ENCODE measurements around the gene SPATA46.

Gene SPATA46

GRCh38 chr1:162351246-162351842 lies 25.3 kb downstream of the SPATA46 start:
- DNase-seq: no peak

DNA sequence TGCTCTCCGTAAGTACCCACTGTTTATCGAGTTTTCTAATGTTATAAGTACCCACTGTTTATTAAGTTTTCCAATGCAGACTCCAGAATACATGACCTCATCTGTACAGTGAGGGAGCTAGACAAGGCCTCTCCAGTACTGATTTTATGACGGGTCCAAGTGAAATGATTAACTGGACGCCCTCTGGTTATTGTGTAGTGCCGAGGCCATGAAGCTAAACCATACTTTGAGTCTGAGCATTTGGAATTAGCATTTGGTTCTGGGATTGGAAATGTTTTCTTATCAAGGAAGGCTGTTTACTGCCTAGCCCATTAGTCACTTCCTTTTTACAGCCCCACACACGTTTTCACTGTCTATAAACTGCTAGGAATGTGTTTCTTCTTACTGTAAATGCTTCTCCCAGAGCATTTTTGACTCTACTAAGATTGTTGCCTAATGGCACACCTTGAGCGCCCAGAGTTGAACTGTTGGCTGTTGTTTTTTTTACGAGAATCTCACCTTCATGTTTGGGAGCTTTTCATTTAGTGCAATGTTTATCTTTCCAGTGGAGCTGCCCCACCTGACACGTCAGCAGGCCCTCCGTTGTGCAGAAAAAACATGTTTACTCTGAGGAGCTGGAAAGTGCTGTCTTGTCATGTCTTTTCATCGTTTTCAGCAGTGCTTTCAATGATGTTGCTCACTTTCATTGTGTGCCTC lies 26.9 kb downstream of the SPATA46 start:
- DNase-seq: no peak

DNA sequence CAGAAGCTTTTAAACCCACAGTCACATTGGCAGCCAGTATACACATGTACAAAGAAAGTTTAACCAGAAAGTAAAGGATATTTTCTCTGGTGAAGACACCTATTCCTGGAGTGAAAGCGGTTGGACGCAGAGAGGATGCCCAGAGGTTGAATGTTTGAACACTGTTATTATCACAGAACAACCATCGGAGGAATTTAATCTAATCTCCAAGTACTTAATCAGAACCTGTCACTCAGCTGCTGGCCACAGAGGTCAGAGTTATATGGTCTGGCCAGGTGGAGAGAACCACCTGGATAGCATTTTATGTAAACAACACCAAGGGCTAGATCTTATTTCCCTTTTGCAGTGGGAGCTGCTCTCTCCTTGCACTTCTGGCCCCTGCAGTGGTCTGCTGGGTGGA lies 29.4 kb downstream of the SPATA46 start:
- no peak for DNase-seq

GRCh38 chr1:162343470-162343869 lies 33.2 kb downstream of the SPATA46 start:
- DNase-seq: no peak

DNA sequence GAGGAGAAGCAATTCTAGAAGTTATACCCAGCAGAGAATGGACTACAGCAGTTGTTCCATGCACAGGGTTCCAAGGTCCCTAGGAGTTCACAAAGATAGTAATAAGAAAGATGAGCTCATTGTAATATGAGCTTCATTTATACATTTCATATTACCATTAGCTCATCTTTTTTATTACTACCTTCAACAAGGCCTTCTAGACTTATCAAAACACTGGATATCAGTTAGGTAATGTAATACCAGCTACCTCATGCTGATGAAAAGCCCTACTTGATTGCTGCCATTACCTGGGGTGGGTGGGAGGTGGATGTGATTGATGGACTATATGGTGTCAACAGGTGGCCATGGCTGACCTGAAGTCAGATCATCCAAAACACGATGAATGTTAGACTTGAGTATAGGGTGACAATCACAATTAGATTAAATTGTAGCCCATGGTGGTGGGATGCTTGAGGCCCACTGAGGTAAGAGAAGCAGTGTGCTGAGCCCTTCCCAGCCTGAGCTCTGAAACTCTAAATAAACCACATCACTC lies 34.1 kb downstream of the SPATA46 start:
- DNase-seq: no peak

DNA sequence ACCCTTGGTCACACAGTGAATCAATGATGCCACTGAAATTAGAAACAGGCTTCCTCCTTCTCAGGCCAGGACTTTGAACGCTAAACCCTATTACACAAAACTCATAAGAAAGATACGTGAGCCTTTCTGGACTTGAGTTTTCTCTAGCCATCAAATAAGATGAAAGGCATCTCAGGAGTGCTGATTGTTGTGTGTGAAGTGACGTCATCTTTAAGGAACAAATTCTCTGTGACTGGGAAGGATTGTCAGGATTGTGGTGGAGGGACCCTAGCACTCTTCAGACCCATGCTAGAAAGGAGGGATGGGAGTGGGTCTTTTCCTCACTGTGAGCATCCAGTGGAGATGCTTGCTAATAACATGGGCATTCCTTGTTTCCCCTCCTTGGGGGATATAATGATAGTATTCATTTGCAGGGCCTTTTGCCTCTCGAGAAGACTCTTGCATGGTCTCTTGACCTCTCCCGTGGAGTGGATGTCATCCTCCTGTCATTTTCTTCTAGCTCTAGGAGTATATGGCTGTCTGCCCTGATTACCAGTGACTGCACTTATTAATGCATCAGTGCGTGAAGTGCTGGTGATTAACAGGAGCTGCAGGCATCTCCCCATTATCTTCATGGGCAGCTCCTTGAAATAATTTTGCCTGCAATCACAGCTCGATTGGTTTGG lies 39.9 kb downstream of the SPATA46 start:
- DNase-seq: no peak

- DNase-seq: no peak
Observed at GRCh38 chr1:162335126-162335525, 41.5 kb downstream of the SPATA46 start.

DNA sequence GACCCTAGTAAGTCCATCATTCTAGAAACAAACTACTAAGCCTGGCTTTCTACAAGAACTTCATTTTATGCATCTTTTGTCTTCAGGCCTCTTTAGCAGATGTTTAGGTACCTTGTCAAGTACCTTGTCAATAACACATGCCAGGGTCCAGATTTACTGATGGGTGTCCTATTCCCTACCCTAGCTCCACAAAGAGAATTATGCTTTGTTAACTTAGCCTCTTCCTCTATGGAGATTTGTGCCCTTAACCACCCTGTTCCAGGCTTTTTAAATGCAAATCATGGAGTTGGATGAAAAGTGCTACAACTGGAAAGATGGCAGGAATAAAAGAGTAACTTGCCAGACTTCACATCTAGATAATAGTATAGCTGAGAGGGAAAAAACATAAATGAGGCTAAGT lies 42.7 kb downstream of the SPATA46 start:
- DNase-seq: no peak

- no peak for DNase-seq
Observed at GRCh38 chr1:162329826-162330225, 46.8 kb downstream of the SPATA46 start.

DNA sequence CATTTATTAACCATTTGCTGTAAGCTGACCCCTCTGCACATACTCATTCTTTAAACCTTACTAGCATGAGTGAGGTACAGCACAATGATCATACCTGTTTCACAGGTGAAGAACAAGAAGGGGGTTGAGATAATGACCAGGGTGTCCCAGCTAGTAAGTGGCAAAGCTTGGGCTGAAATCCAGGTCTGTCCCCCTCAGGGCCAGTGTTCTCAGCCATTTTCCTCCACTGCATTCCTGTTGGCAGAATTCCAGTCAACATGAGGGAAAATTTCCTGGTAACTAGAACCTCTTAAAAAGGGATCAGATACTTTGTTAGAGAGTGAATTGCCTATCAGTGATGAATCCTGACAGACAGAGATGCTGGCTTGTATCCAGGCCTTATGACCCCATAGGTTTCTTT lies 48.1 kb downstream of the SPATA46 start:
- DNase-seq: no peak

- DNase-seq: no peak
Observed at GRCh38 chr1:162327788-162328165, 48.9 kb downstream of the SPATA46 start.

- no peak for DNase-seq
Observed at GRCh38 chr1:162327144-162327787, 49.4 kb downstream of the SPATA46 start.

DNA sequence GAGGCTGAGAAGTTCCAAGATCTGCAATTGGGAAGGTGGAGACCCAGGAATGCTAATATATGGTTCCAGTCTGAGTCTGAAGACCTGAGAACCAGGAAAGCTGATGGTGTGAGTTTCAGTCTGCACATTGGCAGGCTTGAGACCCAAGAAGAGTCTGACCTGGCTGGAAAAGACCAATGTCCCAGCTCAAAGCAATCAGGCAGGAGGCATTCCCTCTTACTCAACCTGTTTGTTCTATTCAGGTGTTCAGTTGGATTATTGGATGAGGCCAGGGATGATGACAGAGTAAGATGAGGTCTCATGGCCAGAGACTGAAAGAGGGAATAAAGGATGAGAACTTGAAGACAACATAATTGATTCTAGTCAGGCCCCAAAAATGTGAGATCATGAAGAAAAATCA lies 50.1 kb downstream of the SPATA46 start:
- no peak for DNase-seq

DNA sequence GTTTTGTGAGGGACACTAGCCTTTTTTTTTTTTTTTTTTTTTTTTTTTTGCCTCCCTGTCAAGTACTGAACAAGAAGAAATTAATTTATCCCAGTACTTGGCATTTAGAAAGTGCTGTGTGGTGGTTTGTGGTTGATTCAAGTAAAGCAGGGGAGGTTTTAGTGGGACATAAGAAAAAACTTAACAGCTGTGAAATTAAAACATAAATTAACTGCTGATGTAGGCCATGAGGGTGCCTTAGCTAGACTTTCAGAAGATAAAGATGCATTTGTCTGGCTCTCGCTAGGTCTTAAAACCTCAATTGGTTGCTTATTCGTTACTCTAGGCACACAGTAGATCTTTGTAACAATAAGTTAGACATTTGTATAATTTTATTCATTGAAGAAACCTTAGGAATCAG lies 52.3 kb downstream of the SPATA46 start:
- DNase-seq: no peak
